Urothelium cell line (cell line): ENCODE data around the gene LRRK2.
"Not testable (repeated sequence)": the region's sequence is repeated elsewhere in the genome, so short reads cannot be mapped to it uniquely, and the experiment has no call there.

ENCODE experiments used
- DNase-seq: peaks from one replicate; pipeline ENCODE4 v3.0.0; 2011; ENCODE audit warnings: low spot score, mixed read lengths
- FAIRE-seq: peaks from 2 replicates; lab custom pipeline; 2011; peaks lifted over from hg19 to GRCh38; lab: Jason Lieb, UNC

LRRK2 gene

DNA sequence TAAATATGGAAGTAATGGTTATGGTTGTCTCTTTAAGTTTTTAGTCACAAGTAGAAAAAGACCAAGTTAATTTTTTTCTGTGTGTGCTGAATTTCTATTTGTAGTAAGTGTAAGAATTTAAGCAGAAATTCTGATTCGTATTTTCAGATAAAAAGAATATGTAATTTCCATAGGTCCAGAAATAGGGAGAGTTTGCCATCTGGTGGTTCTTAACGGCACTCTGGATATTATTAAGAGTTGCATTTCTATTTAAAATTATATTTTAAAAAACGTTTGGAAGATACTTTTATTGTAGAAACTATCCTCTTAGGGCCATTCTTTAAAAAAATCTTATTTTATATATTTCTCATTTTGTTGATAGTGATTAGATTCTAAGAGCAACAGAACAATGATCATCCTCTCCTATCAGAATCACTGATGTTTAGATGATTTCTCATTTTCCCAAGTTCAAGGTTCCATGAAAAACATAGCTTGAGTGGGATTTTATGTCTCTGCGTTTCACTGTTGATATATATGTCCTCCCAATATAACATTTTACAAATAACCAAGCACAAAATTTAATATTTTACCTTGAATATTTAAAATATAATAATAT, 88.3 kb downstream of the LRRK2 start:
- FAIRE-seq: no peak

DNA sequence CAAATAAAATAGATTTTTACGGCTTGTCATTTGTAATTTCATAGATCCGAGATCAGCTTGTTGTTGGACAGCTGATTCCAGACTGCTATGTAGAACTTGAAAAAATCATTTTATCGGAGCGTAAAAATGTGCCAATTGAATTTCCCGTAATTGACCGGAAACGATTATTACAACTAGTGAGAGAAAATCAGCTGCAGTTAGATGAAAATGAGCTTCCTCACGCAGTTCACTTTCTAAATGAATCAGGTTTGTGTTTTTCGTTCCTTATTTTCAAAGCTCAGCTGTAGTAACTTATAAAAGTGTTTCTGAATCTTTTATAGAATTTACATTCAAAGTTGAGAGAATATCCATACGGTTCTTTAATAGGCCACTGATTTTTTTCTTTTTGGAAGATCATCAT, 89.1 kb downstream of the LRRK2 start:
- FAIRE-seq (no peak), DNase-seq (no peak)

More for the DNA sequence above, 88.3 kb downstream of the LRRK2 start:
- DNase-seq: no peak

DNA sequence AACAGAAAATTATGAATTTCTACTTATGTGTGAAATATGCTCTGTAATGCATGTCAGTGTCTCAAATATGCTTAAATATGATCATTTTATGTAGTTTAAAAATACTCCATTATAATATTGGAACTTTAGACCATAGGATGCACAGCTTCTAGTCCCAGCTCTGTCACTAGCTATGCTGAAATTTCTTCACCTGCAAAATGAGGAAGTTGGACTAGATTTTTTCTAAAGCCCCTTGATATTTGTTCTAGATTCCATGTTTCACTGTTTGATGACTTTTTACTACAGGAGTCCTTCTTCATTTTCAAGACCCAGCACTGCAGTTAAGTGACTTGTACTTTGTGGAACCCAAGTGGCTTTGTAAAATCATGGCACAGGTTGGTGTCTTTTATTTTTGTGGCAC, 90.1 kb downstream of the LRRK2 start:
- no peak for FAIRE-seq
- no peak for DNase-seq

DNA sequence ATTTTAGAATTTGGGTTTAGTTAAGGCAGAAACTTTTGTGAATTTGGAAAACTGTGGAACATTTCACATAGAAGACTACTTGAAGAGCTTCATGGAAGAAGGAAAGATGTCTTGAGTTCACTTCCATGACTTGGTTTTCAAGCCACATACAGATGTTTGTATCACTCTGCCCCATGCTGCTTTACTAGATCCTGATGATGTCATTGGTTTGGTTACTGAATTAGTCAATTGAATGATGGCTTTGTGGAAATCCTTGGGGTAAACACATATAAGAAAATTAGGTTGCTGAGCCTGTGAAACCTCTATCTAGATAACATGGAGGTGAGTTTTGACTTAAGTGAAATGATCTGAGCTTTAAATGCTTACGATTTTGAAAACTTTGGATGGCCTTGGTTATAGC, 90.6 kb downstream of the LRRK2 start:
- no peak for DNase-seq
- FAIRE-seq: no peak

DNA sequence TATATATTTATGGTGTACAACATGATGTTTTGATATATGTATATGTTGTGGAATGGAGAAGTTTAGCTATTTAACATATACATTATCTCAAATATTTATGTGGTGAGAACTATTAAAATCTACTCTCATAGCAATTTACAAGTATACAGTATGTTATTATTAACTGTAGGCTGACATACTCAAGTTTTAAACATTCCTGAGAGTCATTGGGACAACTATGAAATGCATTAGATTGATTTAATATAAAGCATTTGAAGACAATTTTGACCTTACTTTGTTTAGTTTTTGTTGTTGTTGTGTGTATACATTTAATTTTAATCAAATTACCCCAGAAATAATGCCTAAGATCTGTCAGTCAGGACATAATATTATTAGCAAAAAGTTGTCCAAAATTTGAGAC, 99.5 kb downstream of the LRRK2 start:
- FAIRE-seq (no peak), DNase-seq (no peak)

DNA sequence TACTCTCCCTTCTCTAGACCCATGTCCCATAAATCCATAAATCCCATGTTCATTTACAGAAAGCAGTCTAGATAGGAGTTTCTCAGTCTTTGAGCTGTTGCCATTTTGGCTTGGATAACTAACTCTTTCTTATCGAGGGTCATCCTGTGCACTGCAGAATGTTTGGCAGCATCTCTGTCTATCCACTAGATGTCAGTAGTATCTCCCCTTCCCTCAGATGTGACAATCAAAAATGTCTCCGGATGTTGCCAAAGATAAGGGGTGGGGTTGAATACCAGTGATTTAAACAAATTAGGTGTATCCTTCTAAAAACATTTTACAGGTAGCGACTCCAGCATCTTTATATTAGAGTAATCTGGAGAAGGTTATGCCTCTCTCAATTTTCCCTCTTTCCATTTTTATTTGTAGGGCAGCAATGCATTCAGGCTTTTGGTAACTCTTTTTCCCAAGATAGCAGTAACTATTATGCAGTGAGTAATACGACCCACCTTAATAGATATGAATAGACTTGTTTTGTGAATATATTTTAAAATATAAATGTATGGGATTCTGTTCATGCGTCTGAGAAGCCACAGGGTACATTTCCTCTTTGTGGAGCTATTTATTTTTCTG, 100.7 kb downstream of the LRRK2 start:
- DNase-seq (peak; percentile 78), FAIRE-seq (peak; percentile 90)

DNA sequence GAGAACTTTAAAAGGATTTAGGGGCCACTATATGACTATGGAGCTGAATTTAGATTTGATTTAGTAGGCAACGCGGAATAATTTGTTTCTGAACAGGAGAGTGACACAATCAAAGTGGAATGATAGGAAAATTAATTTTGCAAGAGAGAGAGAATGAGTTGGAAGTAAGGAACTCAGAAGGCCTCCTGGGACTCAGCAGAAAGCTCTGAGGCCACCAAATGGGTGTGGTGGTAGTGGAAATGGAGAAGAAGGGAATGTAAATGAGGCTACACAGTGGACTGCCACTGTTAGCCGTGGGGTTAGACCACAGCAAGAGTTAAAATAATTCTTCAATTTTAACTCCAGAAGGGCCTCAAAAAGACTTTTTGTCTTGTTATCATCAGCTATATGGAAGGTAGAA, 102.7 kb downstream of the LRRK2 start:
- no peak for DNase-seq
- FAIRE-seq: no peak

DNA sequence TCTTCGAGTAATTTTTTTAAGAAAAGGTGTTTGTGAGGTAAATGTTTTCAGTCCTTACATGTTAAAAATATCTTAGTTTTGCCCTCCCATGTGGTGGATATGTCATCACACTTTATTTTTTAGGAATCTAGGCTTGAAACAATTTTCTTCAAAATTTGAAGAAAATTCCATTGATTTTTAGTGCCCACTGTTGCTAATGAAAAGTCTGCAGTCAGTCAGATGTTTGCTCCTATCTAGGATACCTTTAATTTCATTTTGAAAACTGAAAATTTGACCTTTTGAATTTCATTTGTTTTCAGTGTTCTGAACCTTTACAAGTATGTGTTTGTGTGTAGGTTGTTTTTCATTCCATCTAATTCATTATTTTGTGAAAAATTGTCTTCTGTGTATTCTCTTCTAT, 105.4 kb downstream of the LRRK2 start:
- no peak for FAIRE-seq

DNA sequence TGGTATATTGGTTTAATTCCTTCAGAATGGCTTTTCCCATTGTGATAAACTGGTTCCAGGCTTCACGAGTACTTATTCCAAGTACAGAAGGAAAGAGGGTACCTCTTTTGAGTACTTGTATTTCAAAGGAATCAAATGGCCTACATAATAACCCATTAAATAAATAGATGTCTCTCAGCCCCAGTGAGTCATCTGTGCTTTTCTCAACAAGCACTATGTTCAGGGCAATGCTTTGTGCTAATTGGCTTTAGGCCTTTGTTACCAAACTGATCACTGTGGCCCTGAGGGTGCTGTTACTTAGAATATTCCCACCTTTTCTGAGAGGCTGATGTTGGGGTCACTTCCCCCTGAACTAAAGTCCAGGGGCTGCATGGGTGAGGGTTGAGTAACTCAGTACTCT, 107.1 kb downstream of the LRRK2 start:
- no peak for FAIRE-seq
- no peak for DNase-seq

More for the DNA sequence above, 105.4 kb downstream of the LRRK2 start:
- no peak for DNase-seq

DNA sequence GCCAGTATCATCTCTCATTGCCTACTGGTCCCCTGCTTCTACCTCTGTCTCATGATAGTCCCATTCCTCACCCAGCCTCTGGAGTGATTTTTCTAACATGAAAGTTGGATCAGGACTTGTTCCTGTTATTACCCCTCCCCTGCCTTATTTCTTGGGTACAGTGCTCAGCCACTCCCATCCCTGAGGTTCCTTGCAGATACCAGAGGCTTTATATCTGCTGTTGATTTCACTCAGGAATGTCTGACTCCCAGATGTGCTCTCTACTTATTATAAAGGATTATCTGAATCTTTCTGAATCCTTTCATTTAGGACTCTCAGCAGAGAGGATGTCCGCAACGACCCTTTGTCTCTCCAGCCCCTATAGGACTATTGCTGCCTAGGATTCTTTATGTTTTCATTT, 111.2 kb downstream of the LRRK2 start:
- no peak for DNase-seq
- no peak for FAIRE-seq

DNA sequence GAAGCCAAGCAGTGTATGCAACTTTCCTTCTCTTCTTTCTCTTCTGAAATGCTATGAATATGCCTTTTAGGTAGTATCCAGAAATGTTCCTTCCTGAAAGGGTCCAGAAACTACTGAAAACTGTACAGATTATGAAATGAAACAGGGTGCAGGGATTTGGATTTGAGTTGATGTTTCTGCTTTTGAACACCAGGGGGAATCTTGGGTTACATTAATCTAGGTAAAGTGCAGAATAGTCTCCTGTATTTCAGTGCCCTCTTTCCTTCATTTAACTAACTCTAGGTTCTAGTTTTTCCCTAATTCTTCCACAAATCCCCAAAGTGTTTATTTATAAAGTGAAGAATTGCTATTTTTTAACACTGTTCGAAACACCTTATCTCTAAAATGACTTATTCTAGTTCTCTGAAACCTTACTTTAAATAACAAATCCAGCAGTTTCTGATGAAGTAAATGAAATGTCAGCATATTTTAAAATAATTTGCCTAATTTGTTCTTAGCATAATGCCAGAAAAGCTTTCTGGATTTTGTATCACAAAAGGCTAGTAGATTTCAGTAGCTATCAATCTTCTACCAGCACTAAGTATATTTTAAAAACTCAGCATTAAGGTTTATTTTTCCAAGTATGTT, 111.9 kb downstream of the LRRK2 start:
- DNase-seq (peak; percentile 47), FAIRE-seq (no peak)

DNA sequence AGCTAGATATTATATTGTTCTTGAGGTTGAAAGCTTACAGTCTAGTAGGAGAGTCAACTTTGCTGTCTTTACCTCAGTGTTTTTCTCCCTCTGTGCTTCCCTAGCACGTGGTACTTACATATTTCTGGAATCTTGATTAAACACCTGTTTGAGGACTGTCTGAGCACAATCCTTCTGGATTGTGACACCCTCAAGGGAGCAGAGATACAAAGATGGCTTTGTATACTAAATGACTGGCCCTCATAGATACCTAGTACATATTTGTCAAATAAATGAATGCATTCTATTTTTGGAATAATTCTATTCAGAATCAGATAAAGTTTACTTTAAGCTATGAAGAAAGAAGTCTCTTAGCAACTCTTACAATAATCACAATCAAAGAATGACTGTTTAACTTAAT, 113.3 kb downstream of the LRRK2 start:
- FAIRE-seq: no peak
- no peak for DNase-seq

DNA sequence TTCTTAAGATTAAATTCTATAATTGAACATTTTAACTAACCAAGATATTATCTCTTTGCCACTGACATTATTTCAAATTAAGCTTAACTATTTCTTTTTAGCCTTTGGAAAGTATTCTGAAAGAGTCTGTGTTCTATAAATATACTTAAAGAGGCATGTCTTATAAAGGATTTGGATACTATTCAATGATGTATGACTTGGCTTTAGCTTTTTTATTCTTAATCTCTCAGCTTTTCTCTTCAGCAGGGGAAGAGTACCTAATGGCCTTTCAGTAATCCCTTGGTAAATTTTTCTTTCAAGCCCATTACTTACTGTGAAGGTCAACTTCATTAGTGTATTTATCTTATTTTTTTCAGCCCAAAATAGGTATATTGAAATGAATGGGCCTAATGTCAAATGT, 113.8 kb downstream of the LRRK2 start:
- FAIRE-seq (no peak), DNase-seq (no peak)

DNA sequence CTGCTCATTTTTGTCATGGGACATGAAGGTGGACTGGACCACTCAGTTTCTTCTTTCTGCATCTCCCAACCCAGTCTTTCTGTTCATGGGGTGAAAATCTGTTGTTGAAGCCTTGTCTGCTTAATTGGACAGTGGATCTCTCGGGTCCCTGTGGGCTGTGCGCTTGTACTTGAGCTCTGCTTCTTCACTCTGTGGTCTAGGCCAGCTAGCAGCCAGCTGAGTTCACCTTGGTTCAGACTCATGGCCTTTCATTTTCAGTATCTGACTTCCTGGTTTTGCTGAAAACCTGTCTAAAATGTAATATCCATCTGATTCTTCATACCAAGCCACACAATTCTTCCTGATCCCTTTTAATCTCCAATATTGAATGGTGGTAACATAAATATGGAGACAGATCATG, 117.2 kb downstream of the LRRK2 start:
- no peak for FAIRE-seq
- DNase-seq: no peak

DNA sequence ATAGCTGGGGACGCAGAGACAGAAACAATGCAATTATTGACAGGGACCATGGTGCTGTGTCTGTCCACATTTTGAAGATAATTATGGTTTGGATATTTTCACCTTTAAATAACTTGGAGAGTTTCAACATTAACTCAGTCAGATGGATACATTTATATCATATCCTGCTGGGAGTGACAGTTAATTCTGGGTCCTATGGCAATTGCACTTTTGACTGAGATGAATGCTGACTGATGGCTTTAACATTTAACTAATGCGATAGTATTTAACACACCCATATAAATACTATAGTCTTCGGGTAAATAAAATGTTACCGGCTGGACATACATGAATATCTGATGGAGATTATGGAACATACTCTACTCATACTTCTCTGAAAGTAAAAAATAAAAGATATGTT, 118.3 kb downstream of the LRRK2 start:
- no peak for FAIRE-seq

DNA sequence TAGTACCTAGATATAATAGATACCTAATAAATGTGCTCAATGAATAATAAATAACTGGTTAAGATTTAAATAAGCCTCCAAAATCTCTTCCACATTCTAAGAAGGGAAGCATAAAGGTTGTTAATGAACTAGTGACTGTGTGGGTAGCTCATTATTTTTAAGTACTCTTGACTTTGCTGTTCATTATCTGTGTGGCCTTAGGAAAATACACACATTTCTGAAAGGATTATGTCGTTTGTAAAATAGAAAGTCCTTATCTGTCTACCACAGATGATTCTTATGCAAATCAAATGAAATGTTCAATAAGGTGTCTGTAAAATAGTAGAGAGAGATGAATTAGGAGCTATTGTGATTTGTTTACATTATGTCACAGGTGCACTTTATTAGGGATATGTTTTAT, 119.5 kb downstream of the LRRK2 start:
- DNase-seq (no peak), FAIRE-seq (no peak)

More for the DNA sequence above, 118.3 kb downstream of the LRRK2 start:
- DNase-seq: no peak

DNA sequence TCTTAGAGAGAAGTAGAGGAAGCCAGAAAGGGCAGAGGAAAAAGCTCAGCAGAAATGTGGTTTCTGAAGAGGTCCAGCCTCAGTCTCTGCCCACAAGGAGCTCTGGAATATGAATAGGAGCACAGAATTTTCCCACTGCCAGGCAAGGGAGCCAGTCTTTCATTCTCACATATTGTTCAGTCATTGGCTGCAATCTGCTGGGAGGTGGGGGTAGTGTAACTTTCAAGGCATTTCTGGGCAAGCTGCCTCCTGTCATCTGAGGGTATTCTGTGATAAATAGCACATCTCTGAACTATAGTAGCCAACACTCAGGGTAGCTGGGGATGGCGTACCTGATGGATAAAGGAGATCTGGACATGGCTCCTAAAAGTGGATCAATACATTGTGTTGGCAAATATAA, 127.2 kb downstream of the LRRK2 start:
- DNase-seq: no peak
- FAIRE-seq: no peak

DNA sequence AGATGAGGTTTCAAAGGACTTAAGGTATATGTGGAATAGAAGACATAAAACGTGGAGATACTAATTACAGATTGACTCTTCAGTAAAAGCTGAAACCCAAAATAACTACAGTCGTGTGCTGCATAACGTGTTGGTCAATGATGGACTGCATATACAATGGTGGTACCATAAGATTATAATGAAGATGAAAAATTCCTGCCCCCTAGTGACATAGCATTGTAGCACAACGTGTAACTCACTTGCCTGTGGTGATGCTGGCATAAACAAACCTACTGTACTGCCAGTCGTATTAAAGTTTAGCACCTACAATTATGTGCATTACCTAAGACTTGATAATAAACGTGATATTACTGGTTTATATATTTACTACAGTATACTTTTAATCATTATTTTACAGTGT, 150.3 kb downstream of the LRRK2 start:
- peak; percentile 23 for FAIRE-seq
- no peak for DNase-seq

DNA sequence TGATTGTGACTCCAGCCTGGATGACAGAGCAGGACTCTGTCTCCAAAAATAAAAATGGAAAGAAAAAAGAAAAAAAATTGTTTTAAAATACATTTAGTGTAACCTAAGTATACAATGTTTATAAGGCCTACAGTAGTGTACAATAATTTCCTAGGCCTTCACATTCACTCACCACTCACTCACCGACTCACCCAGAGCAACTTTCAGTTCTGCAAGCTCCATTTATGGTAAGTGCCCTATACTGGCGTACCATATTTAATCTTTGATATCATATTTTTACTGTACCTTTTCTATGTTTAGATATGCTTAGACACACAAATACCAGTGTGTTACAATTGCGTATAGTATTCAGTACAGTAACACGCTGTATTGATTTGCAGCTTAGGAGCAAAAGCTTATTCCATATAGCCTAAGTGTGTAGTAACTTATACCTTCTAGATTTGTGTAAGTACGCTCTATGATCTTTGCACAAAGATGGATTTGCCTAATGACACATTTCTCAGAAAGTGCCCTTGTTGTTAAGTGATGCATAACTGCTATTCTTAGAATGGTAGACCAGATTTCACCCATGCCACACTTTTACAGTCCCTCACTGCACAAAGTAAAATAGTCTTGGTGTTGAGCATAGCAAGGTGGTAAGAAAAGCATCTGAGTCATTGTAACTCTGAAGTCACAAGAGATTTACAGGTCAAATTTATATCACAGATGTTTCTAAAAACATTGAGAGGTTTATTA, 151.9 kb downstream of the LRRK2 start:
- no peak for FAIRE-seq
- no peak for DNase-seq

DNA sequence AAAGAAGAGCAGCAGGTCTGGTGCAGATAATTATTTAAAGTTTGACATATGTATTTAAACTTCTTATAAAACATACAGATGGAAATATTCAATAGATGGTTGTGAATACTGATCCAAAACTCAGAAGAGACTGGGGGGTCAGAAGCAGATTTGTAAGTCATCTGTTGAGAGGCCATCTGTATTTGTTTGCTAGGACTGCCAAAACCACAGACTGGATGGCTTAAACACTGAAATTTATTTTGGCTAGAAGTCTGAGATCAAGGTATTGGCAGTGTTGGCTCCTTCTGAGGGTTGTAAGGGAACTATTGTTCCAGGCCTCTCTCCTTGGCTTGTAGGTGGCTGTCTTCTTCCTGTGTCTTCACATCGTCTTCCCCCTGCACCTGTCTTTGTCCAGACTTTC, 153.9 kb downstream of the LRRK2 start:
- no peak for FAIRE-seq
- no peak for DNase-seq

DNA sequence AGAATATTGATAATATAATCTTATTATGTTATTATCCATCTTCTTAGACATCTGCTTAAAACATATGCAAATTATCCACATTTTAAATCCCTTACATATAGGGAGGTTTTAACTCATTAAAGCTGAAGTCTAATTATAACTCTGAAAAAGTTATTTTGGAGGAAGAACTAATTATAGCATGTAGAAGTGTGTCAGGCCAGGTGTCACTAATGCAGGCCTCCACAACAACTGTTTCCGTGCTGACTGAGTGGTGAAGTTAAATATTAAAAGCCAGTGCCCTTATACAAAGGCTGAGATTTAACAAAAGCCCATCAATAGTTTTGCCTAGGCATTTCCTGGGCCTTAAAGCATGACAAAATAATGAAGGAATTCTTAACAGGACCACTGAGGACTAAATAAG, 157.4 kb downstream of the LRRK2 start:
- FAIRE-seq: no peak

DNA sequence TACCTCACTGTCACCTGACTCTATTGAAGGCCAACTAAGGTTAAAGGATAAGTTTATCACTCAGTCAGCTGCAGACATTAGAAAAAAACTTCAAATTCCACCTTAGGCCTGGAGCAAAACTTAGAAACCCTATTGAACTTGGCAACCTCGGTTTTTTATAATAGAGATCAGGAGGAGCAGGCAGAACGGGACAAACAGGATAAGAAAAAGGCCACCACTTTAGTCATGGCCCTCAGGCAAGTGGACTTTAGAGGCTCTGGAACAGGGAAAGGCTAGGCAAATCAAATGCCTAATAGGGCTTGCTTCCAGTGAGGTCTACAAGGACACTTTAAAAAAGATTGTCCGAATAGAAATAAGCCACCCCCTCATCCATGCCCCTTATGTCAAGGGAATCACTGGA, 162.5 kb downstream of the LRRK2 start:
- not testable (repeated sequence) for DNase-seq, FAIRE-seq

More for the DNA sequence above, 157.4 kb downstream of the LRRK2 start:
- no peak for DNase-seq
